Heart left ventricle (tissue), 16 donors: ENCODE data around the gene MIER2. TPM values are rescaled to one million over a fixed set of nuclear protein-coding genes. Genes with fewer than 3 reads are reported as not detected.
A peak's percentile ranks its signal among the peaks of the same experiment; 100 is the strongest.

Source experiments
- ATAC-seq, 4 donors: fragments of 200-7000 bp; cut with Tn5 transposase; one replicate each; pipeline ENCODE4 v1.9.1; 2020 to 2022; ENCODE audit warnings: moderate library complexity in 4 of 4, mild to moderate bottlenecking in 3 of 4, moderate number of reproducible peaks in 1 of 4
- DNase-seq, 5 donors: peaks; one replicate each; pipeline ENCODE4 v3.0.0-alpha.2; 2020
- H3K27ac ChIP-seq, 12 donors: fragments of 200-600 bp; sonication (generic) in 4 of 12; one replicate each; pipeline versions ENCODE4 v1.5.0 to v1.8.0; 2016 to 2022; ENCODE audit warnings: mild to moderate bottlenecking in 2 of 12
- H3K27me3 ChIP-seq, 9 donors: fragments of 200-600 bp; sonication (generic) in 2 of 9; one replicate each; pipeline versions ENCODE4 v1.5.1 to v1.8.0; 2016 to 2022; ENCODE audit warnings: mild to moderate bottlenecking in 3 of 9
- H3K36me3 ChIP-seq, 9 donors: fragments of 200-600 bp; sonication (generic) in 2 of 9; one replicate each; pipeline versions ENCODE4 v1.5.0 to v1.8.0; 2018 to 2022; ENCODE audit warnings: mild to moderate bottlenecking in 2 of 9
- H3K4me1 ChIP-seq, 12 donors: fragments of 200-600 bp; sonication (generic) in 4 of 12; one replicate each; pipeline versions ENCODE4 v1.5.0 to v1.8.0; 2016 to 2022; ENCODE audit warnings: mild to moderate bottlenecking in 3 of 12
- H3K4me3 ChIP-seq, 12 donors: fragments of 200-600 bp; sonication (generic) in 4 of 12; one replicate each; pipeline versions ENCODE4 v1.5.0 to v1.8.0; 2017 to 2022; ENCODE audit warnings: mild to moderate bottlenecking in 9 of 12, moderate library complexity in 4 of 12
- H3K9me3 ChIP-seq, 12 donors: fragments of 200-600 bp; sonication (generic) in 4 of 12; one replicate each; pipeline versions ENCODE4 v1.5.0 to v1.8.0; 2016 to 2022; ENCODE audit warnings: mild to moderate bottlenecking in 1 of 12
- CTCF ChIP-seq, 12 donors: fragments of 200-600 bp; sonication (generic) in 4 of 12; IDR thresholded peaks; one replicate each; pipeline versions ENCODE4 v1.5.0 to v1.8.0; 2018 to 2022; ENCODE audit warnings: antibody characterized with exemption in 12 of 12, mild to moderate bottlenecking in 5 of 12
- POLR2A ChIP-seq, 2 donors: fragments of 450-650 bp; IDR thresholded peaks; one replicate each; pipeline ENCODE4 v1.6.1; 2017; ENCODE audit warnings: antibody characterized with exemption in 2 of 2, mild to moderate bottlenecking in 2 of 2, moderate library complexity in 2 of 2
- WGBS, 4 donors: extraction: QIAGEN DNeasy Blood & Tissue Kit in 2 of 4; methylation state at CpG; one replicate each; pipeline versions ENCODE4 v1.1.5 to v1.1.7; 2013 to 2018; 5-methylcytosine and 5-hydroxymethylcytosine counted together
- intact Hi-C, 10 donors: fragments of 100-400 bp; cut with DNase I; formaldehyde crosslinking; loops; one replicate each; pipeline versions ENCODE4 v1.11.1 to v1.14.2; 2022
- polyA plus RNA-seq, 2 donors: library from polyadenylated mRNA; stranded (reverse); fragments of 200-250 nt; gene quantifications; one replicate each; pipeline ENCODE4 v1.2.3, GENCODE V29; 2013
- total RNA-seq, 9 donors: library from RNA; depleted of rRNA in 2 of 9; stranded (reverse); fragments of >200 nt in 2 of 9; fragmentation: NEBNext Ultra II Directional in 3 of 9; extraction: Animal tissue kit (Norgen Biotek cat#: 25700) in 3 of 9; gene quantifications; one replicate each; pipeline versions ENCODE4 v1.1.0 to v1.2.4, GENCODE V29; 2016 to 2023
- donor health status: ischemic (EF 13 %, LVEDD 7.1; RV severe dilation, severe dysfunction).
- donor health status: healthy with polysubstance abuse.
- donor health status: DM: no; HTN: yes; CAD: no.
- donor health status: DM: no; HTN: no; CAD: no.
- donor health status: ischemic (EF 25% LVEDD 6.9; RV normal size, moderate dysfunction).
- donor health status: ischemic (EF 25% LVEDD 5.7; RV mildly dilated, moderate dysfunction).
- donor health status: healthy.
- donor health status: DM: yes; HTN: yes; CAD: no.
- donor health status: ischemic (EF 35%, LVEDD 5.7; RV mildly dilated, moderate dysfunction).
- donor health status: nonischemic (EF 11% LVEDD 7.7; RV severe dilation, severe dysfunction).
- donor health status: DM: yes; HTN: yes; CAD: no.
- donor health status: PGD.
- donor health status: ischemic (EF 29% LVEDD 5.4; RV normal size, mild dysfunction).
- donor health status: nonischemic (EF 23%, LVEDD 6.1; RV moderate dilation, normal function).

Gene MIER2
- total and polyA plus RNA-seq, 11 donors, result 15.7 to 30.3 (median 19.5) TPM

GRCh38 chr19:310141-310651, 34.4 kb downstream of the MIER2 start:
- no peaks in the 10 kb centered on the region for H3K9me3 ChIP-seq
- DNase-seq (peak in 1 of 5 donors; percentile 16), ATAC-seq (no peak)
- H3K4me3 ChIP-seq, result peak overlapping the region; percentile 40 to 58 (median 49)
- H3K27me3 ChIP-seq, result no peaks in the 10 kb centered on the region
- peaks cover 0 to 8% (median 0%) of the 10 kb centered on the region in 12 donors for H3K4me1 ChIP-seq
- WGBS, 4 donors, result 54 to 76% (median 66%) methylated on average over 23 to 30 of the region's 30 CpGs
- H3K27ac ChIP-seq, result peak overlapping the region in 11 of 12 donors; percentile 74 to 94 (median 85)
- H3K36me3 ChIP-seq, result peaks cover 0 to 75% (median 63%) of the 10 kb centered on the region in 9 donors
- TF ChIP-seq POLR2A (IDR thresholded peaks at IDR 0.05), result no peak
- TF ChIP-seq CTCF (IDR thresholded peaks at IDR 0.05), result no peak
- intact Hi-C loops, result loop anchor here in 1 of 10 donors (2.0 kb wide), 1 partner anchor 33 kb away; no protein-coding TSS in a partner anchor

GRCh38 chr19:309206-309565, 35.4 kb downstream of the MIER2 start:
- peaks cover 0 to 74% (median 56%) of the 10 kb centered on the region in 9 donors for H3K36me3 ChIP-seq
- peak overlapping the region; percentile 15 to 53 (median 46) for H3K4me3 ChIP-seq
- peak overlapping the region in 11 of 12 donors; percentile 5 to 89 (median 79) for H3K27ac ChIP-seq
- H3K27me3 ChIP-seq, result no peaks in the 10 kb centered on the region
- H3K9me3 ChIP-seq, result no peaks in the 10 kb centered on the region
- peaks cover 0 to 8% (median 0%) of the 10 kb centered on the region in 12 donors for H3K4me1 ChIP-seq
- WGBS, 4 donors, result 64 to 100% (median 74%) methylated on average over 1 to 14 of the region's 14 CpGs
- no peak for TF ChIP-seq CTCF (IDR thresholded peaks at IDR 0.05)
- TF ChIP-seq POLR2A (IDR thresholded peaks at IDR 0.05), result no peak
- intact Hi-C loops, result no loop called here
- ATAC-seq, result no peak
- DNase-seq, result no peak

- Histone ChIP-seq H3K27me3 (no peaks in the 10 kb centered on the region), H3K4me1 (peaks cover 0 to 8% (median 0%) of the 10 kb centered on the region in 12 donors), H3K27ac (peak overlapping the region in 11 of 12 donors; percentile 53 to 89 (median 79)), H3K9me3 (no peaks in the 10 kb centered on the region), H3K36me3 (peaks cover 0 to 71% (median 54%) of the 10 kb centered on the region in 9 donors), H3K4me3 (peak overlapping the region; percentile 15 to 53 (median 46))
- TF ChIP-seq POLR2A (IDR thresholded peaks at IDR 0.05) (no peak), CTCF (IDR thresholded peaks at IDR 0.05) (no peak)
- peak in 3 of 4 donors; percentile 7 to 33 (median 9) for ATAC-seq
- intact Hi-C loops, result no loop called here
- WGBS, 4 donors, result 77 to 89% (median 83%) methylated on average over 23 to 48 of the region's 48 CpGs
- DNase-seq, result no peak
Measured at GRCh38 chr19:308471-309205, 36.0 kb downstream of the MIER2 start.

GRCh38 chr19:307793-308420, 36.7 kb downstream of the MIER2 start:
- TF ChIP-seq POLR2A (IDR thresholded peaks at IDR 0.05) (no peak), CTCF (IDR thresholded peaks at IDR 0.05) (no peak)
- ATAC-seq (peak; percentile 4 to 52 (median 32)), DNase-seq (no peak)
- peaks cover 0 to 8% (median 0%) of the 10 kb centered on the region in 12 donors for H3K4me1 ChIP-seq
- intact Hi-C loops, result no loop called here
- WGBS, 4 donors, result 62 to 76% (median 73%) methylated on average over 16 to 21 of the region's 21 CpGs
- peaks cover 0 to 63% (median 54%) of the 10 kb centered on the region in 9 donors for H3K36me3 ChIP-seq
- H3K27ac ChIP-seq, result peak overlapping the region in 11 of 12 donors; percentile 53 to 89 (median 79)
- H3K9me3 ChIP-seq, result no peaks in the 10 kb centered on the region
- peak overlapping the region in 10 of 12 donors; percentile 15 to 53 (median 48) for H3K4me3 ChIP-seq
- no peaks in the 10 kb centered on the region for H3K27me3 ChIP-seq
